ENCODE measurements around the gene AFF3. TPM values are rescaled to one million over a fixed set of nuclear protein-coding genes. Genes with fewer than 3 reads are reported as not detected.
A peak's percentile ranks its signal among the peaks of the same experiment; 100 is the strongest.

The AFF3 gene
- total RNA-seq, 2 donors from 2014 or later, result 10.8 to 16.2 TPM

DNA sequence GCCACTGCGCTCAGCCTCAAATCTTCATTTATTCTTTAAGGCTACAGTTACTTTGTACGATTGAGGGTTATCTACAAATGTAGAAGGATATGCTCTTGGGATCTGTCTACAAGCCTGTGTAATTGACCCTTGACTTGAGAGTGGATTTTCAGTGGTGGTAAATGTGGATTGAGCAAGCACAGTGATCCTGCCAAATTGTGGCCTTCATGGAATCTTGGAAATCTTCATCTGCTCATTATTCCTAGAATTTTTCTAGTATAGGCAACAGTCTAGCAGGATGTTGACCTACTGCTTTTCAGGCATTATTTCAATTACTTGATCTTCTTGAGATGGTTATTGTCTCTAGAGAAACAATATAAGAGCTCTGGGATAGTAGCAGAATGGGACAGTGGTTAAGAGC, 426.4 kb downstream of the AFF3 start:
- no peaks in the 10 kb centered on the region for H3K27me3 ChIP-seq
- H3K36me3 ChIP-seq, result no peaks in the 10 kb centered on the region
- TF ChIP-seq CTCF (IDR thresholded peaks at IDR 0.05), result no peak
- peaks cover 0 to 7% of the 10 kb centered on the region in 2 donors for H3K4me1 ChIP-seq
- no peaks in the 10 kb centered on the region for H3K9me3 ChIP-seq
- H3K4me3 ChIP-seq, result no peak overlapping the region
- H3K27ac ChIP-seq, result no peak overlapping the region
- DNase-seq (ENCODE audit: low spot score), result no peak

- Histone ChIP-seq H3K9me3 (no peaks in the 10 kb centered on the region), H3K27me3 (no peaks in the 10 kb centered on the region), H3K4me3 (no peak overlapping the region), H3K27ac (no peak overlapping the region), H3K4me1 (peaks cover 0 to 22% of the 10 kb centered on the region in 2 donors), H3K36me3 (no peaks in the 10 kb centered on the region)
- DNase-seq (ENCODE audit: low spot score), result no peak
- TF ChIP-seq CTCF (IDR thresholded peaks at IDR 0.05), result no peak
These were observed 428.0 kb downstream of the AFF3 start for GRCh38 chr2:99714349-99714748.

GRCh38 chr2:99711144-99711543, 431.2 kb downstream of the AFF3 start:
- DNase-seq (ENCODE audit: low spot score), result no peak
- H3K4me1 ChIP-seq, result peaks cover 0 to 53% of the 10 kb centered on the region in 2 donors
- no peaks in the 10 kb centered on the region for H3K27me3 ChIP-seq
- no peak overlapping the region for H3K4me3 ChIP-seq
- peak overlapping the region; percentile 42 to 82 for H3K27ac ChIP-seq
- H3K9me3 ChIP-seq, result no peaks in the 10 kb centered on the region
- TF ChIP-seq CTCF (IDR thresholded peaks at IDR 0.05), result no peak
- no peaks in the 10 kb centered on the region for H3K36me3 ChIP-seq

- no peaks in the 10 kb centered on the region for H3K27me3 ChIP-seq
- TF ChIP-seq CTCF (IDR thresholded peaks at IDR 0.05), result no peak
- peaks cover 0 to 57% of the 10 kb centered on the region in 2 donors for H3K4me1 ChIP-seq
- no peak for DNase-seq (ENCODE audit: low spot score)
- no peaks in the 10 kb centered on the region for H3K9me3 ChIP-seq
- H3K36me3 ChIP-seq, result no peaks in the 10 kb centered on the region
- H3K27ac ChIP-seq, result peak overlapping the region; percentile 42 to 82
- no peak overlapping the region for H3K4me3 ChIP-seq
These were observed 431.7 kb downstream of the AFF3 start for GRCh38 chr2:99710721-99711120.

DNA sequence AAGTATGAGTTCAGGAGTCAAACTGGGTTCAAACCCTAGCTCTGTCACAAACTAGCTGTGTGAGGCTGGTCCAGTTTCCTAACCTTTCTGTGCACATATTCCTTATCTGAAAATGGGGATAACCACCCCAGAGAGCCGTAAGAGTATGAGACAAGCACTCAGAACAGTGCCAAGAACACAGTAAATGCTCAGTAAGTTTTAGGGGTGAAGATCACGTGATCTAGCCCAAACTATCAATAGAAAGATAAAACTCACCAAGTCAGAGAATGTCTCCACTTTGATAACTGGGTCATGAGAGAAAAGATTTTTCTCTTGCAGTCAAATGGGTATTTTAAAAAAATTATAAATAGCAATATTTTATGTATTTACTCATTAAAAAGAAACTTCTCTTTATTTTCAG, 433.2 kb downstream of the AFF3 start:
- Histone ChIP-seq H3K4me3 (no peak overlapping the region), H3K4me1 (peaks cover 0 to 69% of the 10 kb centered on the region in 2 donors), H3K27me3 (no peaks in the 10 kb centered on the region), H3K9me3 (no peaks in the 10 kb centered on the region), H3K27ac (peak overlapping the region; percentile 62 to 82), H3K36me3 (no peaks in the 10 kb centered on the region)
- TF ChIP-seq CTCF (IDR thresholded peaks at IDR 0.05), result no peak
- DNase-seq (ENCODE audit: low spot score), result no peak

- H3K27ac ChIP-seq, result peak overlapping the region; percentile 62 to 82
- no peaks in the 10 kb centered on the region for H3K27me3 ChIP-seq
- H3K36me3 ChIP-seq, result no peaks in the 10 kb centered on the region
- H3K9me3 ChIP-seq, result no peaks in the 10 kb centered on the region
- H3K4me1 ChIP-seq, result peaks cover 0 to 78% of the 10 kb centered on the region in 2 donors
- TF ChIP-seq CTCF (IDR thresholded peaks at IDR 0.05), result no peak
- DNase-seq (ENCODE audit: low spot score), result peak; percentile 77
- no peak overlapping the region for H3K4me3 ChIP-seq
These were observed 434.2 kb downstream of the AFF3 start for GRCh38 chr2:99708231-99708630.
